ENCODE results near the gene VRK3.

The VRK3 gene

DNA sequence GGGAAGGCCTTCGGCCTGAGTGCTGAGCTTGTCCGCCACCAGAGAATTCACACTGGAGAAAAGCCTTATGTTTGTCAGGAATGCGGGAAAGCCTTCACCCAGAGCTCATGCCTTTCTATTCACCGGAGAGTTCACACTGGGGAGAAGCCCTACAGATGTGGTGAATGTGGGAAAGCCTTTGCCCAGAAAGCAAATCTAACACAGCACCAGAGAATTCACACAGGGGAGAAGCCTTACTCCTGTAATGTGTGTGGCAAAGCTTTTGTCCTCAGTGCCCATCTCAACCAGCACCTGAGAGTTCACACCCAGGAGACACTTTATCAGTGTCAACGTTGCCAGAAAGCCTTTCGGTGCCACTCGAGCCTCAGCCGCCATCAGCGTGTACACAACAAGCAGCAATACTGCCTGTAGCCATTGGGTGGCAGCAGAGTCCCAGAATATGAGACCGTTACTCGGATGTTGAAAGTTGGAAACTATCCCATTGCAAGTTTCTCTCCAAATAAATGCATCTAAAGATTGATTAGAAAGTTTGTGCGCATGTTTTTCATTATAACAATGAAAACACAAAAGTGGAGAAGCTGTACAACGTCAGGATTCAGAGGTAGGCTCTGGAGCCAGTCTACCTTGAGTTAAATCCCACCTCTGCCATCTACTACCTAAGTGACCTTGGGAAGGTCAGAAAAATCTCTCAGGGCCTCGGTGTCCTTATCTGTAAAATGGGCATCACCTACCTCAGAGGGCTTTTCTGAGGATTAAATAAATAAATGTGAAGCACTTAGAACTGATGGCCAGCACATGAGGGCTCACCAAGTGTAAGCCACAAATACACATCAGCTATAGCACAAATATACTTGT is 21.7 kb upstream of the VRK3 start:
- TF ChIP-seq, protein P1, sequence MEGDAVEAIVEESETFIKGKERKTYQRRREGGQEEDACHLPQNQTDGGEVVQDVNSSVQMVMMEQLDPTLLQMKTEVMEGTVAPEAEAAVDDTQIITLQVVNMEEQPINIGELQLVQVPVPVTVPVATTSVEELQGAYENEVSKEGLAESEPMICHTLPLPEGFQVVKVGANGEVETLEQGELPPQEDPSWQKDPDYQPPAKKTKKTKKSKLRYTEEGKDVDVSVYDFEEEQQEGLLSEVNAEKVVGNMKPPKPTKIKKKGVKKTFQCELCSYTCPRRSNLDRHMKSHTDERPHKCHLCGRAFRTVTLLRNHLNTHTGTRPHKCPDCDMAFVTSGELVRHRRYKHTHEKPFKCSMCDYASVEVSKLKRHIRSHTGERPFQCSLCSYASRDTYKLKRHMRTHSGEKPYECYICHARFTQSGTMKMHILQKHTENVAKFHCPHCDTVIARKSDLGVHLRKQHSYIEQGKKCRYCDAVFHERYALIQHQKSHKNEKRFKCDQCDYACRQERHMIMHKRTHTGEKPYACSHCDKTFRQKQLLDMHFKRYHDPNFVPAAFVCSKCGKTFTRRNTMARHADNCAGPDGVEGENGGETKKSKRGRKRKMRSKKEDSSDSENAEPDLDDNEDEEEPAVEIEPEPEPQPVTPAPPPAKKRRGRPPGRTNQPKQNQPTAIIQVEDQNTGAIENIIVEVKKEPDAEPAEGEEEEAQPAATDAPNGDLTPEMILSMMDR (conservative IDR thresholded peaks at IDR 0.05; ENCODE audit: low read depth): peak; percentile 22; the same call in 1 of the 2 replicates
- DNase-seq (ENCODE audit: low spot score): no peak
- ChIA-PET POLR2A (ENCODE audit: low non-redundant PET) (no interaction called here), CTCF (interaction anchor here (0.7 kb wide), 1 partner anchor 9 kb away, joined by 4 read pairs; no protein-coding TSS in a partner anchor)
- no peak overlapping the region for H3K27ac ChIP-seq

DNA sequence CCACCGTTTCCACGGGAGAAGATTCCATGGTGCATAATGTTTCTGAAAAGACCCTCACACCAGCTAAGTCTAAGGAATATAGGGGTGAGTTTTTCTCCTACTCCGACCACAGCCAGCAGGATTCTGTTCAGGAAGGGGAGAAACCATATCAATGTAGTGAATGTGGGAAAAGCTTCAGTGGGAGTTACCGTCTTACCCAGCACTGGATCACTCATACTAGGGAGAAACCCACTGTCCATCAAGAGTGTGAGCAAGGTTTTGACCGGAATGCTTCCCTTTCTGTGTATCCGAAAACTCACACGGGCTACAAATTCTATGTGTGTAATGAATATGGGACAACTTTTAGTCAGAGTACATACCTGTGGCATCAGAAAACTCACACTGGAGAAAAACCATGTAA is 19.8 kb upstream of the VRK3 start:
- DNase-seq (ENCODE audit: low spot score): no peak
- TF ChIP-seq, protein P1 (conservative IDR thresholded peaks at IDR 0.05; ENCODE audit: low read depth): no peak
- ChIA-PET POLR2A (ENCODE audit: low non-redundant PET) (no interaction called here), CTCF (no interaction called here)
- no peak overlapping the region for H3K27ac ChIP-seq

DNA sequence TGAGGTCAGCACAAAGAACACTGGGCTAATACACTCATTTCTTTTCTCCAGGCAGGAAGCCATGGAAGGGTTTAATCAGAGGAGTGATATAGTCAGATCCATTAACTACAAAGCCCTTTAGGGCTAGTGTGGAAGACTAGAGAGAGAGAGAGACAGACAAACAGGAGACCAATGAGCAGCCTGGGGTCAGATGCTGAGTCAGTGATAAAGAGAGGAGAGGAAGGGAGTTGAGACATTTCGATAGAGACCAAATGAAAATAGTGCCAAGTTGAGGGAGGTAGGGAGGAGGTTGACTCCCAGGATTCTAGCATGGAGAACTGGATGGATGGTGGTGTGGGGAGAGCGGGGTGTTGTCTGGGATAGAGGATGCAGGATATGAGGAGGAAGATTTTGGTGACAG is 18.8 kb upstream of the VRK3 start:
- no peak overlapping the region for H3K27ac ChIP-seq
- POLR2A ChIA-PET (ENCODE audit: low non-redundant PET): no interaction called here
- no peak for DNase-seq (ENCODE audit: low spot score)
- CTCF ChIA-PET: no interaction called here
- TF ChIP-seq, protein P1 (conservative IDR thresholded peaks at IDR 0.05; ENCODE audit: low read depth): no peak

DNA sequence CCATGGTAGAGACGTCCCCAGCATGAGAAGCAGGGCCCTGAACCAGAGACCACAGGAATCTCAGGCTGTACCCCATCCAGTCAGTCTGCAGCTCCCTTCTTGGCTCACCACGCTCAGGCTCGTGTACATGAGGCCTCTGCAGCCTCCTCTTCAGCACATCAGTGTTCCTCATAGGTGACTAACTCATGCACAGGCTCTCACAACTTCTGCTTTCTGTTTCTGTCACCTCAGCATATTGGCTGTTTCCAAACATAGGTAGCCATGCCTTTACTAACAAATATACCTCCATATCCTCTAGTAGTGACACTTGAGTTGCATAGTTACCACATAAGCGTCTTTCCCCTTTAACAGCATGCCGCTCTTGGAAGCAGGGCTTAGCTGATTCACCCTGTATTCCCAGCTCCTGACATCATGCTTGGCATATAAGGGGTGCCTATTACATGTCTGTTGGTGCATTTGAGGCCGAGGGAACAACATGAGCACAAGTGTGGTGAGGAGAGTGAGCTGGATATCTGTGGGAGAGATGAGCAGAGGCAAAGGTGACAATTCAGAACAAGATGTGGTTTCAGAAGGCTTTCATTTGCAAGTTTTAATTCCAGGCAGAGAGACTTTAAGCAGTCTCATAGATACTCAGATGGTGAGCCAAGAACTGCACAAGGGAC is 17.3 kb upstream of the VRK3 start:
- H3K27ac ChIP-seq: no peak overlapping the region
- ChIA-PET CTCF (no interaction called here), POLR2A (ENCODE audit: low non-redundant PET) (no interaction called here)
- DNase-seq (ENCODE audit: low spot score): no peak
- TF ChIP-seq, protein P1 (conservative IDR thresholded peaks at IDR 0.05; ENCODE audit: low read depth): no peak

DNA sequence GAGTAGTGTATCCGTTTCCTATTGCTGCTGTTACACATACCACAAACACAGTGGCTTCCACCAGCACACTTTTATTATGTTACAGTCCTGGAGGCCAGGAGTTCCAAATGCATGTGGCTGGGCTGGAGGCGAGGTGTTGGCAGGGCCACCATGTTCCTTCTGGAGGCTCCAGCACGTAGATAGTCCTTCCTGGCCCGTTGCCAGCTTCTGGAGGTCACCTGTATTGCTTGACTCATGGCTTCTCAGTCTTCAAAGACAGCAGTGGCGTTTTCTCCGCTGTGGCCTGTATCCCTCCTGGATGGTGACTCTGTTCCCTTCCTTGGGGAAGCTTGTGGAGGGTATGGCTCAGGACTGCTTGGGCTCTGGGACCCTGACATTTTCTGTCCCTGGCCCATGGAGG is 15.8 kb upstream of the VRK3 start:
- no peak overlapping the region for H3K27ac ChIP-seq
- no peak for DNase-seq (ENCODE audit: low spot score)
- ChIA-PET CTCF (interaction anchor here (1.1 kb wide), 1 partner anchor 14 kb away, joined by 3 read pairs; no protein-coding TSS in a partner anchor), POLR2A (ENCODE audit: low non-redundant PET) (no interaction called here)
- TF ChIP-seq, protein P1 (conservative IDR thresholded peaks at IDR 0.05; ENCODE audit: low read depth): no peak

DNA sequence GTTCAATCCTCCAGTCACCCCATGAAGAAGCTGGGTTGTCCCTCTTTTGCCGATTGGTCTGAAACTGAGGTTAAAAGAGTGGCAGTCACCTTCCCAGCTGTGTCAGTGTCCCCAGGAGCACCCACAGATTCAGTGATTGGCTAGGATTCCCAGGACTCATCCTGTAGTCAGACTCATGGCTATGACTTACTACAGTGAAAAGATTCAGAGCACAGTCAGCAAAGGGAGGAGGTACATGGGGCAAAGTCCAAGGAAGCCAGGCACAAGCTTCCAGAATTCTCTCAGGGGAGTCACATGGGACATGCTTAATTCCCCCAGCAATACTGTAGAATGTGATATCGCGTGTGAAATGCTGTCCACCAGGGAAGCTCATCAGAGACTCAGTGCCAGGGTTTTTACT is 14.8 kb upstream of the VRK3 start:
- no peak for DNase-seq (ENCODE audit: low spot score)
- CTCF ChIA-PET: no interaction called here
- TF ChIP-seq, protein P1 (conservative IDR thresholded peaks at IDR 0.05; ENCODE audit: low read depth): no peak

More for the DNA sequence above, 14.8 kb upstream of the VRK3 start:
- no peak overlapping the region for H3K27ac ChIP-seq
- POLR2A ChIA-PET (ENCODE audit: low non-redundant PET): no interaction called here

Data from RWPE1 (cell line).